Mesendoderm (in vitro differentiated cells): ENCODE results near the gene DNER.

Source experiments
- DNase-seq: peaks from one replicate; pipeline ENCODE4 v3.0.0; 2013
- H2AK5ac ChIP-seq: 2 replicates; pipeline ENCODE4 v1.6.1; 2013; ENCODE audit warnings: low read length, inconsistent platforms
- H2BK120ac ChIP-seq: 2 replicates; pipeline ENCODE4 v1.6.1; 2013; ENCODE audit warnings: low read depth, mild to moderate bottlenecking, low read length, moderate library complexity, mixed read lengths
- H2BK15ac ChIP-seq: replicated peaks from 2 replicates; pipeline ENCODE4 v1.6.1; 2013; ENCODE audit warnings: low read depth, mild to moderate bottlenecking, moderate library complexity
- H2BK5ac ChIP-seq: 2 replicates; pipeline ENCODE4 v1.6.1; 2013; ENCODE audit warnings: low read length, inconsistent platforms
- H3K18ac ChIP-seq: 2 replicates; pipeline ENCODE4 v1.6.1; 2013; ENCODE audit warnings: mild to moderate bottlenecking, low read length, mixed read lengths
- H3K23ac ChIP-seq: one replicate; pipeline ENCODE4 v1.6.1; 2013; ENCODE audit warnings: low read length
- H3K27ac ChIP-seq: 2 replicates; pipeline ENCODE4 v1.5.1; 2013; ENCODE audit warnings: low read depth, mild to moderate bottlenecking, inconsistent platforms, low read length, moderate library complexity
- H3K27me3 ChIP-seq: 2 replicates; pipeline ENCODE4 v1.6.1; 2013; ENCODE audit warnings: low read length, control low read depth, mild to moderate bottlenecking, inconsistent platforms; ENCODE audit not compliant: insufficient read depth, poor library complexity
- H3K36me3 ChIP-seq: 2 replicates; pipeline ENCODE4 v1.6.1; 2013; ENCODE audit warnings: low read length, inconsistent platforms; ENCODE audit not compliant: control insufficient read depth, insufficient read depth
- H3K4ac ChIP-seq: one replicate; pipeline ENCODE4 v1.6.1; 2013; ENCODE audit warnings: low read depth, mild to moderate bottlenecking, low read length, moderate library complexity
- H3K4me1 ChIP-seq: 2 replicates; pipeline ENCODE4 v1.6.1; 2013; ENCODE audit warnings: low read depth, low read length, inconsistent platforms; ENCODE audit not compliant: control insufficient read depth
- H3K4me2 ChIP-seq: 2 replicates; pipeline ENCODE4 v1.6.1; 2013; ENCODE audit warnings: low read length
- H3K4me3 ChIP-seq: 2 replicates; pipeline ENCODE4 v1.5.1; 2013; ENCODE audit warnings: mild to moderate bottlenecking, low read length
- H3K56ac ChIP-seq: one replicate; pipeline ENCODE4 v1.6.1; 2013; ENCODE audit warnings: low read length
- H3K79me1 ChIP-seq: 2 replicates; pipeline ENCODE4 v1.6.1; 2013; ENCODE audit warnings: low read length, inconsistent platforms
- H3K79me2 ChIP-seq: 2 replicates; pipeline ENCODE4 v1.6.1; 2013; ENCODE audit warnings: mild to moderate bottlenecking, low read length; ENCODE audit not compliant: control insufficient read depth, insufficient read depth
- H3K9ac ChIP-seq: 2 replicates; pipeline ENCODE4 v1.6.1; 2013; ENCODE audit warnings: low read length, inconsistent platforms
- H4K5ac ChIP-seq: one replicate; pipeline ENCODE4 v1.6.1; 2013; ENCODE audit warnings: low read length
- H4K8ac ChIP-seq: one replicate; pipeline ENCODE4 v1.6.1; 2013; ENCODE audit warnings: low read depth, mild to moderate bottlenecking, control low read depth, low read length, moderate library complexity
- WGBS: extraction: QIAGEN DNeasy Blood & Tissue Kit; methylation state at CpG from one replicate; pipeline ENCODE4 v1.1.7; 2013; ENCODE audit warnings: low lambda C conversion rate, missing lambda C conversion rate; ENCODE audit not compliant: insufficient coverage; ENCODE audit errors: extremely low coverage; 5-methylcytosine and 5-hydroxymethylcytosine counted together

The DNER gene

GRCh38 chr2:229419158-229419557 lies 295.2 kb downstream of the DNER start:
- H3K36me3 ChIP-seq = no peaks in the 10 kb centered on the region
- H3K4me3 ChIP-seq = no peak overlapping the region
- H2BK120ac ChIP-seq = no peak overlapping the region
- DNase-seq = no peak
- H3K9ac ChIP-seq = no peak overlapping the region
- no CpG with 5 or more reads among the region's 1 CpG for WGBS
- no peaks in the 10 kb centered on the region for H3K27me3 ChIP-seq
- H4K5ac ChIP-seq = no peak overlapping the region
- H3K27ac ChIP-seq = no peak overlapping the region
- H2BK15ac ChIP-seq = no peak overlapping the region
- no peak overlapping the region for H3K56ac ChIP-seq
- H2BK5ac ChIP-seq = no peak overlapping the region
- H3K18ac ChIP-seq = no peak overlapping the region
- no peak overlapping the region for H4K8ac ChIP-seq
- H3K23ac ChIP-seq = no peak overlapping the region
- no peak overlapping the region for H2AK5ac ChIP-seq
- H3K4me2 ChIP-seq = no peak overlapping the region
- H3K4ac ChIP-seq = no peak overlapping the region
- H3K79me2 ChIP-seq = no peaks in the 10 kb centered on the region
- no peaks in the 10 kb centered on the region for H3K79me1 ChIP-seq
- H3K4me1 ChIP-seq = peaks cover 2% of the 10 kb centered on the region

- H3K9ac ChIP-seq = no peak overlapping the region
- no peak overlapping the region for H2BK5ac ChIP-seq
- H3K36me3 ChIP-seq = no peaks in the 10 kb centered on the region
- peak; percentile 63 for DNase-seq
- H2BK120ac ChIP-seq = no peak overlapping the region
- H3K4ac ChIP-seq = no peak overlapping the region
- WGBS = no CpG with 5 or more reads among the region's 7 CpGs
- H2AK5ac ChIP-seq = no peak overlapping the region
- H3K18ac ChIP-seq = no peak overlapping the region
- H3K23ac ChIP-seq = no peak overlapping the region
- H4K5ac ChIP-seq = no peak overlapping the region
- H3K27ac ChIP-seq = no peak overlapping the region
- no peaks in the 10 kb centered on the region for H3K79me2 ChIP-seq
- H3K4me2 ChIP-seq = no peak overlapping the region
- H3K4me1 ChIP-seq = peaks cover 2% of the 10 kb centered on the region
- no peak overlapping the region for H4K8ac ChIP-seq
- H2BK15ac ChIP-seq = no peak overlapping the region
- no peak overlapping the region for H3K56ac ChIP-seq
- H3K79me1 ChIP-seq = no peaks in the 10 kb centered on the region
- no peak overlapping the region for H3K4me3 ChIP-seq
- H3K27me3 ChIP-seq = no peaks in the 10 kb centered on the region
Measured at GRCh38 chr2:229417916-229418315, 296.4 kb downstream of the DNER start.

- H3K79me1 ChIP-seq = no peaks in the 10 kb centered on the region
- H4K8ac ChIP-seq = no peak overlapping the region
- no peak overlapping the region for H2BK5ac ChIP-seq
- no CpG with 5 or more reads among the region's 8 CpGs for WGBS
- no peak overlapping the region for H3K4me3 ChIP-seq
- no peak overlapping the region for H3K4ac ChIP-seq
- no peak overlapping the region for H3K18ac ChIP-seq
- no peak overlapping the region for H2BK120ac ChIP-seq
- H3K23ac ChIP-seq = no peak overlapping the region
- no peak overlapping the region for H3K27ac ChIP-seq
- H3K9ac ChIP-seq = no peak overlapping the region
- H4K5ac ChIP-seq = no peak overlapping the region
- no peaks in the 10 kb centered on the region for H3K36me3 ChIP-seq
- no peak overlapping the region for H3K4me2 ChIP-seq
- peaks cover 2% of the 10 kb centered on the region for H3K4me1 ChIP-seq
- H3K79me2 ChIP-seq = no peaks in the 10 kb centered on the region
- H2AK5ac ChIP-seq = no peak overlapping the region
- no peaks in the 10 kb centered on the region for H3K27me3 ChIP-seq
- H2BK15ac ChIP-seq = no peak overlapping the region
- H3K56ac ChIP-seq = peak overlapping the region; percentile 15
- no peak for DNase-seq
Measured at GRCh38 chr2:229417176-229417575, 297.2 kb downstream of the DNER start.

- no peak overlapping the region for H2AK5ac ChIP-seq
- no peak overlapping the region for H3K4me2 ChIP-seq
- no peak overlapping the region for H3K27ac ChIP-seq
- H2BK5ac ChIP-seq = no peak overlapping the region
- H3K4me1 ChIP-seq = peaks cover 2% of the 10 kb centered on the region
- no peak for DNase-seq
- H2BK120ac ChIP-seq = no peak overlapping the region
- no peak overlapping the region for H3K9ac ChIP-seq
- H3K79me1 ChIP-seq = no peaks in the 10 kb centered on the region
- H3K4me3 ChIP-seq = no peak overlapping the region
- H2BK15ac ChIP-seq = no peak overlapping the region
- H4K5ac ChIP-seq = no peak overlapping the region
- no peaks in the 10 kb centered on the region for H3K79me2 ChIP-seq
- H3K23ac ChIP-seq = no peak overlapping the region
- no peak overlapping the region for H4K8ac ChIP-seq
- no peak overlapping the region for H3K56ac ChIP-seq
- H3K27me3 ChIP-seq = no peaks in the 10 kb centered on the region
- no peaks in the 10 kb centered on the region for H3K36me3 ChIP-seq
- WGBS = no CpG with 5 or more reads among the region's 5 CpGs
- H3K4ac ChIP-seq = no peak overlapping the region
- no peak overlapping the region for H3K18ac ChIP-seq
Measured at GRCh38 chr2:229416116-229416694, 298.1 kb downstream of the DNER start.

GRCh38 chr2:229414631-229415030 lies 299.7 kb downstream of the DNER start:
- Histone ChIP-seq H4K5ac (no peak overlapping the region), H3K18ac (no peak overlapping the region), H3K79me1 (no peaks in the 10 kb centered on the region), H3K4ac (no peak overlapping the region), H2BK5ac (no peak overlapping the region), H4K8ac (no peak overlapping the region), H3K36me3 (no peaks in the 10 kb centered on the region), H3K23ac (no peak overlapping the region), H3K9ac (no peak overlapping the region), H3K27ac (no peak overlapping the region), H3K79me2 (no peaks in the 10 kb centered on the region), H3K4me3 (no peak overlapping the region), H3K27me3 (no peaks in the 10 kb centered on the region), H2AK5ac (no peak overlapping the region), H3K4me2 (no peak overlapping the region), H3K56ac (no peak overlapping the region), H3K4me1 (peaks cover 9% of the 10 kb centered on the region), H2BK15ac (no peak overlapping the region), H2BK120ac (no peak overlapping the region)
- WGBS = no CpG with 5 or more reads among the region's 2 CpGs
- DNase-seq = no peak

GRCh38 chr2:229412686-229413085 lies 301.7 kb downstream of the DNER start:
- H3K23ac ChIP-seq = no peak overlapping the region

More at GRCh38 chr2:229412686-229413085, 301.7 kb downstream of the DNER start:
- Histone ChIP-seq H3K27me3 (no peaks in the 10 kb centered on the region), H3K56ac (no peak overlapping the region), H2BK5ac (no peak overlapping the region), H3K36me3 (no peaks in the 10 kb centered on the region), H3K4ac (no peak overlapping the region), H3K4me3 (no peak overlapping the region), H3K79me2 (no peaks in the 10 kb centered on the region), H2AK5ac (no peak overlapping the region), H3K4me1 (peaks cover 12% of the 10 kb centered on the region), H3K18ac (no peak overlapping the region), H3K79me1 (no peaks in the 10 kb centered on the region), H4K5ac (no peak overlapping the region), H3K4me2 (no peak overlapping the region), H2BK15ac (no peak overlapping the region), H4K8ac (no peak overlapping the region), H3K27ac (no peak overlapping the region), H3K9ac (no peak overlapping the region), H2BK120ac (no peak overlapping the region)
- no CpG with 5 or more reads among the region's 5 CpGs for WGBS
- no peak for DNase-seq
